Calu3 (cell line): Measurements from ENCODE around the gene TFCP2. TPM values are rescaled to one million over a fixed set of nuclear protein-coding genes. Genes with fewer than 3 reads are reported as not detected.

Experiments used
- BruUV-seq: library from RNA; stranded (reverse); fragments of 400-500 nt; replicated peaks from 2 replicates; lab custom pipeline; 2021; lab: Mats Ljungman, UMichigan
- CTCF ChIA-PET: fragments of 300-600 bp; sonication (Branson Sonifier 250); formaldehyde crosslinking; loops from one replicate; lab custom pipeline; 2022; ENCODE audit warnings: antibody characterized with exemption; lab: Charles Lee
- DNase-seq: peaks from one replicate; pipeline ENCODE4 v3.0.0; 2022
- H3K27ac Mint-ChIP-seq: one replicate; pipeline ENCODE4 v1.8.0; 2022; ENCODE audit warnings: mixed read lengths; ENCODE audit not compliant: unreplicated experiment
- H3K27me3 Mint-ChIP-seq: one replicate; pipeline ENCODE4 v1.8.0; 2022; ENCODE audit warnings: mixed read lengths; ENCODE audit not compliant: unreplicated experiment
- H3K36me3 Mint-ChIP-seq: one replicate; pipeline ENCODE4 v1.8.0; 2022; ENCODE audit warnings: mild to moderate bottlenecking, moderate library complexity, mixed read lengths; ENCODE audit not compliant: insufficient read depth, unreplicated experiment
- H3K4me1 Mint-ChIP-seq: one replicate; pipeline ENCODE4 v1.8.0; 2022; ENCODE audit warnings: mild to moderate bottlenecking, low read depth, mixed read lengths; ENCODE audit not compliant: unreplicated experiment
- H3K4me3 Mint-ChIP-seq: one replicate; pipeline ENCODE4 v1.8.0; 2022; ENCODE audit warnings: mild to moderate bottlenecking, low read depth, moderate library complexity, mixed read lengths; ENCODE audit not compliant: unreplicated experiment
- H3K9me3 Mint-ChIP-seq: one replicate; pipeline ENCODE4 v1.8.0; 2022; ENCODE audit warnings: low read depth, mixed read lengths; ENCODE audit not compliant: unreplicated experiment
- CTCF ChIP-seq: fragments of 200-600 bp; IDR thresholded peaks from one replicate; pipeline ENCODE4 v1.8.0; 2022; ENCODE audit warnings: antibody characterized with exemption; ENCODE audit not compliant: unreplicated experiment
- intact Hi-C: fragments of 100-400 bp; cut with micrococcal nuclease; formaldehyde crosslinking; loops from one replicate; pipeline ENCODE4 v1.10.0; 2022; ENCODE audit not compliant: unreplicated experiment
- total RNA-seq: library from RNA; stranded (reverse); gene quantifications from 2 replicates; pipeline ENCODE4 v1.2.3, GENCODE V29; 2022

Gene TFCP2
- total RNA-seq, 1 experiment from 2014 or later: 19.6 TPM

GRCh38 chr12:51162217-51162616, 10.7 kb downstream of the TFCP2 start:
- Mint-ChIP-seq H3K27me3 (no peaks in the 10 kb centered on the region), H3K9me3 (no peaks in the 10 kb centered on the region), H3K4me3 (no peak overlapping the region), H3K27ac (no peak overlapping the region), H3K4me1 (no peaks in the 10 kb centered on the region), H3K36me3 (peaks cover 5% of the 10 kb centered on the region)
- BruUV-seq: no TSS peak
- intact Hi-C loops: no loop called here
- CTCF ChIA-PET: no interaction called here
- no peak for DNase-seq
- TF ChIP-seq CTCF: no peak

- no peaks in the 10 kb centered on the region for H3K27me3 Mint-ChIP-seq
- DNase-seq: no peak
- CTCF ChIA-PET: interaction anchor here (0.7 kb wide), 1 partner anchor 179 kb away, joined by 3 read pairs; no protein-coding TSS in a partner anchor
- H3K4me1 Mint-ChIP-seq: no peaks in the 10 kb centered on the region
- no peaks in the 10 kb centered on the region for H3K36me3 Mint-ChIP-seq
- no peaks in the 10 kb centered on the region for H3K9me3 Mint-ChIP-seq
- TF ChIP-seq CTCF: no peak
- H3K27ac Mint-ChIP-seq: no peak overlapping the region
- intact Hi-C loops: no loop called here
- no TSS peak for BruUV-seq
- H3K4me3 Mint-ChIP-seq: no peak overlapping the region
Observed at GRCh38 chr12:51160814-51161459, 12.0 kb downstream of the TFCP2 start.

GRCh38 chr12:51156245-51156765, 16.6 kb downstream of the TFCP2 start:
- TF ChIP-seq CTCF: no peak
- intact Hi-C loops: no loop called here
- CTCF ChIA-PET: interaction anchor here (0.6 kb wide), 1 partner anchor 40 kb away, joined by 6 read pairs; no protein-coding TSS in a partner anchor
- no TSS peak for BruUV-seq
- Mint-ChIP-seq H3K27me3 (no peaks in the 10 kb centered on the region), H3K27ac (no peak overlapping the region), H3K4me3 (no peak overlapping the region), H3K36me3 (no peaks in the 10 kb centered on the region), H3K9me3 (no peaks in the 10 kb centered on the region), H3K4me1 (no peaks in the 10 kb centered on the region)
- no peak for DNase-seq

GRCh38 chr12:51152953-51153352, 20.0 kb downstream of the TFCP2 start:
- no peak overlapping the region for H3K4me3 Mint-ChIP-seq
- H3K4me1 Mint-ChIP-seq: no peaks in the 10 kb centered on the region
- no peaks in the 10 kb centered on the region for H3K27me3 Mint-ChIP-seq
- intact Hi-C loops: no loop called here
- H3K9me3 Mint-ChIP-seq: no peaks in the 10 kb centered on the region
- H3K36me3 Mint-ChIP-seq: no peaks in the 10 kb centered on the region
- no peak overlapping the region for H3K27ac Mint-ChIP-seq
- CTCF ChIA-PET: no interaction called here
- no peak for TF ChIP-seq CTCF
- DNase-seq: no peak
- no TSS peak for BruUV-seq
